GM23338 (cell line): Measurements from ENCODE around the gene NCAPG. TPM values are rescaled to one million over a fixed set of nuclear protein-coding genes. Genes with fewer than 3 reads are reported as not detected.

Source experiments
- ATAC-seq: fragments of 200-7000 bp; cut with Tn5 transposase; 3 replicates; pipeline ENCODE4 v1.9.1; 2020
- DNase-seq: peaks from one replicate; pipeline ENCODE4 v3.0.0-alpha.2; 2015; ENCODE audit warnings: low spot score
- H2AFZ ChIP-seq: fragments of 200-600 bp; sonication (generic); 2 replicates; pipeline ENCODE4 v1.8.0; 2016; ENCODE audit warnings: antibody characterized with exemption, mild to moderate bottlenecking, moderate library complexity
- H3F3A ChIP-seq: fragments of 200-600 bp; sonication (generic); replicated peaks from 2 replicates; pipeline ENCODE4 v1.8.0; 2017; ENCODE audit warnings: antibody characterized with exemption, mixed run types, low read depth
- H3K27ac ChIP-seq: fragments of 200-600 bp; sonication (generic); 2 replicates; pipeline ENCODE4 v1.6.1; 2016; ENCODE audit warnings: low read depth
- H3K27me3 ChIP-seq: fragments of 200-600 bp; sonication (generic); 2 replicates; pipeline ENCODE4 v1.8.0; 2016; ENCODE audit warnings: mild to moderate bottlenecking, mixed run types, moderate library complexity; ENCODE audit not compliant: insufficient read depth
- H3K36me3 ChIP-seq: fragments of 200-600 bp; sonication (generic); 2 replicates; pipeline ENCODE4 v1.8.0; 2016; ENCODE audit warnings: mild to moderate bottlenecking; ENCODE audit not compliant: insufficient read depth
- H3K4me1 ChIP-seq: fragments of 200-600 bp; sonication (generic); 2 replicates; pipeline ENCODE4 v1.8.0; 2016; ENCODE audit warnings: mild to moderate bottlenecking, moderate library complexity; ENCODE audit not compliant: insufficient read depth
- H3K4me2 ChIP-seq: fragments of 200-600 bp; sonication (generic); 2 replicates; pipeline ENCODE4 v1.7.1; 2017; ENCODE audit warnings: mixed run types
- H3K4me3 ChIP-seq: fragments of 200-600 bp; sonication (generic); 2 replicates; pipeline ENCODE4 v1.6.1; 2016; ENCODE audit warnings: mixed run types
- H3K79me2 ChIP-seq: fragments of 200-600 bp; sonication (generic); replicated peaks from 2 replicates; pipeline ENCODE4 v1.8.0; 2017; ENCODE audit warnings: mild to moderate bottlenecking; ENCODE audit not compliant: insufficient read depth
- H3K9me2 ChIP-seq: fragments of 200-600 bp; sonication (generic); 2 replicates; pipeline ENCODE4 v1.8.0; 2017; ENCODE audit not compliant: insufficient read depth
- H4K20me1 ChIP-seq: fragments of 200-600 bp; sonication (generic); replicated peaks from 2 replicates; pipeline ENCODE4 v1.8.0; 2017; ENCODE audit warnings: mild to moderate bottlenecking; ENCODE audit not compliant: insufficient read depth
- H3K27ac Mint-ChIP-seq: 2 replicates; pipeline ENCODE4 v1.8.0; 2020; ENCODE audit warnings: inconsistent platforms, mild to moderate bottlenecking, moderate library complexity, mixed read lengths
- H3K27me3 Mint-ChIP-seq: 3 replicates; pipeline ENCODE4 v1.8.0; 2022; ENCODE audit warnings: low read depth, mild to moderate bottlenecking, moderate library complexity, mixed read lengths, inconsistent platforms; ENCODE audit not compliant: insufficient read depth, poor library complexity
- H3K36me3 Mint-ChIP-seq: 3 replicates; pipeline ENCODE4 v1.8.0; 2021; ENCODE audit warnings: low read depth, mild to moderate bottlenecking, inconsistent platforms, moderate library complexity, mixed read lengths
- H3K4me1 Mint-ChIP-seq: 3 replicates; pipeline ENCODE4 v1.8.0; 2020; ENCODE audit warnings: mild to moderate bottlenecking, inconsistent platforms, mixed read lengths
- H3K4me3 Mint-ChIP-seq: 3 replicates; pipeline ENCODE4 v1.8.0; 2021; ENCODE audit warnings: moderate library complexity, mild to moderate bottlenecking, inconsistent platforms, mixed read lengths
- H3K9me3 Mint-ChIP-seq: 3 replicates; pipeline ENCODE4 v1.8.0; 2020; ENCODE audit warnings: moderate library complexity, mild to moderate bottlenecking, inconsistent platforms, mixed read lengths
- CREB1 ChIP-seq: fragments of 250-450 bp; sonication (Bioruptor Pico); IDR thresholded peaks from 2 replicates; pipeline ENCODE4 v1.5.0; 2020; ENCODE audit warnings: low read depth, mild to moderate bottlenecking, moderate library complexity
- CTCF ChIP-seq, 2 experiments: fragments of 200-600 bp in 1 of 2; sonication (generic) in 1 of 2; conservative IDR thresholded peaks; 2 replicates each; pipeline versions ENCODE4 v1.5.1 to v1.6.1; 2016 to 2017; ENCODE audit warnings: antibody characterized with exemption in 2 of 2, low read depth in 2 of 2, mild to moderate bottlenecking in 2 of 2, moderate library complexity in 1 of 2
- ETS1 ChIP-seq: IDR thresholded peaks from 2 replicates; pipeline ENCODE4 v1.6.1; 2016; ENCODE audit warnings: antibody characterized with exemption
- EZH2 ChIP-seq: fragments of 200-600 bp; sonication (generic); IDR thresholded peaks from one replicate; pipeline ENCODE4 v1.8.0; 2017; ENCODE audit warnings: antibody characterized with exemption, mild to moderate bottlenecking, low read depth; ENCODE audit not compliant: unreplicated experiment
- EZH2phosphoT487 ChIP-seq: fragments of 200-600 bp; sonication (generic); IDR thresholded peaks from one replicate; pipeline ENCODE4 v1.8.1; 2018; ENCODE audit warnings: antibody characterized with exemption; ENCODE audit not compliant: unreplicated experiment
- JUNB ChIP-seq: IDR thresholded peaks from one replicate; pipeline ENCODE4 v1.6.1; 2016; ENCODE audit warnings: antibody characterized with exemption; ENCODE audit not compliant: unreplicated experiment
- NANOG ChIP-seq: IDR thresholded peaks from 2 replicates; pipeline ENCODE4 v1.6.1; 2016; ENCODE audit warnings: antibody characterized with exemption, borderline replicate concordance
- POLR2AphosphoS5 ChIP-seq: IDR thresholded peaks from 2 replicates; pipeline ENCODE4 v1.6.1; 2016; ENCODE audit warnings: antibody characterized with exemption, low read depth
- REST ChIP-seq: IDR thresholded peaks from one replicate; pipeline ENCODE4 v1.6.1; 2018; ENCODE audit warnings: antibody characterized with exemption; ENCODE audit not compliant: unreplicated experiment
- STAT1 ChIP-seq: IDR thresholded peaks from one replicate; pipeline ENCODE4 v1.6.1; 2016; ENCODE audit warnings: antibody characterized with exemption; ENCODE audit not compliant: unreplicated experiment
- ZNF114 ChIP-seq: fragments of 250-450 bp; sonication (Bioruptor Pico); IDR thresholded peaks from 2 replicates; pipeline ENCODE4 v1.5.0; 2020; ENCODE audit warnings: mild to moderate bottlenecking, moderate library complexity
- ZNF331 ChIP-seq: fragments of 250-450 bp; sonication (Bioruptor Pico); IDR thresholded peaks from 2 replicates; pipeline ENCODE4 v1.5.0; 2020; ENCODE audit warnings: low read depth, mild to moderate bottlenecking, moderate library complexity
- ZNF462 ChIP-seq: fragments of 250-450 bp; sonication (Bioruptor Pico); IDR thresholded peaks from 2 replicates; pipeline ENCODE4 v1.5.0; 2020; ENCODE audit warnings: mild to moderate bottlenecking, moderate library complexity
- polyA plus RNA-seq: library from polyadenylated mRNA; unstranded; fragments of >200 nt; fragmentation: Nextera tagmentation; extraction: Ambion mirVana; gene quantifications from 2 replicates; pipeline ENCODE4 v1.2.1, GENCODE V29; 2016
- total RNA-seq: library from RNA; depleted of rRNA; stranded (reverse); fragments of >200 nt; shearing (Covaris generic); gene quantifications from 2 replicates; pipeline ENCODE4 v1.2.3, GENCODE V29; 2014

NCAPG gene
- total and polyA plus RNA-seq, 2 experiments from 2014 or later: 24.4 to 45.8 TPM

- TF ChIP-seq EZH2phosphoT487 (no peak), ETS1 (no peak), ZNF462 (no peak), NANOG (no peak), JUNB (no peak), EZH2 (no peak), CTCF (conservative IDR thresholded peaks at IDR 0.05; ENCODE audit: low read depth in 2 of 2) (no peak), ZNF331 (no peak), CREB1 (no peak), STAT1 (no peak), ZNF114 (CRISPR knock-in tag) (no peak), REST (no peak), POLR2AphosphoS5 (no peak)
These were observed 47.4 kb upstream of the NCAPG start for GRCh38 chr4:17763416-17763815.

More at GRCh38 chr4:17763416-17763815, 47.4 kb upstream of the NCAPG start:
- no peak overlapping the region for H3K4me3 ChIP-seq
- no peaks in the 10 kb centered on the region for H3F3A ChIP-seq
- H3K4me1 ChIP-seq: no peaks in the 10 kb centered on the region
- DNase-seq (no peak), ATAC-seq (no peak)
- no peak overlapping the region for H3K4me3 Mint-ChIP-seq
- H3K27me3 ChIP-seq: no peaks in the 10 kb centered on the region
- H3K27me3 Mint-ChIP-seq: peaks cover 2% of the 10 kb centered on the region
- H3K9me2 ChIP-seq: no peaks in the 10 kb centered on the region
- peaks cover 28% of the 10 kb centered on the region for H3K9me3 Mint-ChIP-seq
- no peak overlapping the region for H3K27ac Mint-ChIP-seq
- no peak overlapping the region for H2AFZ ChIP-seq
- no peaks in the 10 kb centered on the region for H3K36me3 ChIP-seq
- peaks cover 14% of the 10 kb centered on the region for H3K4me1 Mint-ChIP-seq
- H4K20me1 ChIP-seq: no peaks in the 10 kb centered on the region
- H3K79me2 ChIP-seq: no peaks in the 10 kb centered on the region
- H3K4me2 ChIP-seq: no peak overlapping the region
- peaks cover 8% of the 10 kb centered on the region for H3K36me3 Mint-ChIP-seq
- no peak overlapping the region for H3K27ac ChIP-seq
